ENCODE results near the gene ATP1B2. TPM values are rescaled to one million over a fixed set of nuclear protein-coding genes. Genes with fewer than 3 reads are reported as not detected.
A peak's percentile ranks its signal among the peaks of the same experiment; 100 is the strongest.

Gene ATP1B2
- total and polyA plus RNA-seq, 2 of the 8 experiments (the other 6 are each of a cell fraction or from before 2014, with no cell fraction given), result 9.1 to 21.0 TPM

DNA sequence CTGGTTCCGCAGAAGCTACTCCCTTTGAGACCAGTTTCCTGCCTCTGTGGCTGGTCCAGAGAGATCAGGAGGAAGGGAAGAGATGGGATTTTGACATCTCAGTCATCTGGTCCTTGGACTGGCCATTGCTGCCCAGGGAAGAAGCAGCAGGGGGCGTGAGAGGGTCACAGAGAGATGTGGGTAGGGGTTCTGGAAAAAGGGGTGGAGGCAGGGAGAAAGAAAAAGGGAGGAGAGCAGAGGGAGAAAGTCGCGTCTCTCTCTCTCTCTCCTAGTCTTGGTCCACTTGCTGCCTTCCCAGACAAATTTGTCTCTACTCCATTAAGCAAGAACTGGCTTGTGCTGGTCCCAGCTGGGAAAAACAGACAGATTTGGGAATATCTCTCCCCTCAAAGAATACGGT is 16.3 kb upstream of the ATP1B2 start:
- Histone ChIP-seq H2BK20ac (ENCODE audit: low read length) (peak overlapping the region; percentile 48; the same call in 1 of the 2 replicates), H3K23ac (ENCODE audit: insufficient read length) (no peak overlapping the region), H3K9ac (replicated peaks in 1 of 4; ENCODE audit: extremely low read depth in 1 of 4, low read depth in 3 of 4, low read length in 3 of 4) (no peak overlapping the region), H4K20me1 (replicated peaks in 1 of 2; ENCODE audit: control insufficient read depth in 1 of 2, insufficient read depth in 2 of 2, low read length in 2 of 2) (no peaks in the 10 kb centered on the region), H3K27ac (ENCODE audit: low read depth, low read length) (no peak overlapping the region), H2BK5ac (ENCODE audit: low read depth, low read length) (no peak overlapping the region), H2AFZ (ENCODE audit: low read length) (no peak overlapping the region), H3K79me2 (ENCODE audit: control insufficient read depth in 1 of 2, insufficient read depth in 2 of 2, low read length in 2 of 2) (no peaks in the 10 kb centered on the region), H3K4me1 (replicated peaks in 1 of 4; ENCODE audit: control insufficient read depth in 3 of 4, insufficient read depth in 4 of 4, low read length in 3 of 4) (peaks cover 0 to 12% (median 3%) of the 10 kb centered on the region in 4 experiments; a peak in 3 of 7 replicates), H2AK5ac (ENCODE audit: low read depth, low read length) (no peak overlapping the region), H3K4me3 (ENCODE audit: extremely low read depth in 1 of 4, insufficient read depth in 2 of 4, low read depth in 3 of 4, low read length in 4 of 4) (no peak overlapping the region), H4K91ac (replicated peaks; ENCODE audit: insufficient read length, low read length) (no peak overlapping the region), H3K18ac (ENCODE audit: extremely low read depth, low read length) (no peak overlapping the region), H2BK12ac (ENCODE audit: low read depth, low read length) (0 out of 2 replicates have a peak overlapping the region, but pooled peaks have one; percentile 50), H3K36me3 (ENCODE audit: control insufficient read depth in 2 of 4, insufficient read depth in 4 of 4, low read length in 3 of 4) (no peaks in the 10 kb centered on the region), H3K79me1 (ENCODE audit: low read depth, low read length) (no peaks in the 10 kb centered on the region), H2BK120ac (replicated peaks; ENCODE audit: low read depth, low read length) (no peak overlapping the region), H3K4me2 (ENCODE audit: insufficient read depth in 1 of 2, low read depth in 2 of 2, low read length in 2 of 2) (no peak overlapping the region), H3K23me2 (ENCODE audit: low read depth, low read length) (no peaks in the 10 kb centered on the region), H4K5ac (ENCODE audit: insufficient read length, low read depth, low read length) (no peak overlapping the region), H3K14ac (ENCODE audit: insufficient read length) (no peak overlapping the region), H3K9me3 (ENCODE audit: insufficient read depth in 2 of 2, low read depth in 1 of 2, low read length in 1 of 2) (no peaks in the 10 kb centered on the region), H3K56ac (replicated peaks; ENCODE audit: insufficient read length, low read depth, low read length) (no peak overlapping the region), H2BK15ac (ENCODE audit: low read length) (no peak overlapping the region), H3K4ac (replicated peaks; ENCODE audit: insufficient read length, low read depth, low read length) (peak overlapping the region; percentile 20), H4K8ac (ENCODE audit: extremely low read depth, insufficient read depth, low read length) (no peak overlapping the region; the same call in 1 of the 2 replicates), H3K27me3 (replicated peaks in 1 of 4; ENCODE audit: control insufficient read depth in 3 of 4, extremely low read depth in 1 of 4, insufficient read depth in 3 of 4, low read length in 3 of 4) (no peaks in the 10 kb centered on the region)
- ChIA-PET CTCF (ENCODE audit: partially characterized antibody) (interaction anchor here (0.6 to 15.7 kb wide), 14 partner anchors 8 to 167 kb away, joined by 3 to 332 read pairs (median 25); partner anchors contain the start of genes ATP1B2, DNAH2, EFNB3 and FXR2), POLR2A (ENCODE audit: partially characterized antibody) (interaction anchor here (1.4 to 79.4 kb wide), 3 partner anchors 32 to 79 kb away, joined by 3 to 2272 read pairs (median 3); partner anchors contain the start of genes ATP1B2, MPDU1, TP53 and WRAP53)
- FAIRE-seq (peak; percentile 13), DNase-seq (ENCODE audit: low read depth in 1 of 2, low spot score in 2 of 2) (peak in 1 of 2 experiments; percentile 87)
- 51% methylated on average over 3 of the region's 5 CpGs; no CpG with 5 or more reads in 1 of the 2 experiments for WGBS, 2 experiments (ENCODE audit: extremely low coverage in 1 of 2, insufficient coverage in 1 of 2, insufficient read length in 1 of 2, insufficient replicate concordance in 2 of 2, low coverage in 1 of 2, low lambda C conversion rate in 2 of 2, missing lambda C conversion rate in 1 of 2)
- TF ChIP-seq FOSL1 (IDR thresholded peaks at IDR 0.05; ENCODE audit: insufficient read depth, low read depth, low read length) (no peak), TEAD4 (IDR thresholded peaks at IDR 0.05; ENCODE audit: low read depth, low read length) (no peak), CTBP2 (IDR thresholded peaks at IDR 0.05; ENCODE audit: borderline replicate concordance, insufficient read depth, insufficient read length, low read length) (no peak), CTCF (IDR thresholded peaks at IDR 0.05; ENCODE audit: control extremely low read depth in 1 of 3, insufficient read depth in 1 of 3, low read depth in 1 of 3, low read length in 3 of 3) (peak; percentile 73 to 80 (median 80)), EZH2 (IDR thresholded peaks at IDR 0.05; ENCODE audit: low read depth, low read length, severe bottlenecking) (no peak), SIN3A (conservative IDR thresholded peaks at IDR 0.05 in 1 of 2, IDR thresholded peaks at IDR 0.05 in 1 of 2; ENCODE audit: low read depth in 1 of 2, low read length in 2 of 2) (peak in 1 of 2 experiments; percentile 57; a peak in 1 of 4 replicates), GTF2F1 (IDR thresholded peaks at IDR 0.05; ENCODE audit: borderline replicate concordance, low read depth, low read length) (no peak), SIRT6 (IDR thresholded peaks at IDR 0.05; ENCODE audit: low read length) (no peak), JUN (IDR thresholded peaks at IDR 0.05; ENCODE audit: low read depth, low read length) (no peak)

All from H1 (cell line).